ENCODE results near the gene ELL2. TPM values are rescaled to one million over a fixed set of nuclear protein-coding genes. Genes with fewer than 3 reads are reported as not detected.

Gene ELL2
- total and polyA plus RNA-seq, 2 of the 13 experiments (the other 11 are each of a cell fraction or from before 2014, with no cell fraction given), result 78.9 to 97.1 TPM

- TF ChIP-seq IRF9 (CRISPR knock-in tag; IDR thresholded peaks at IDR 0.05; ENCODE audit: borderline replicate concordance) (peak; percentile 53; the same call in 1 of the 2 replicates), AGO2 (optimal IDR thresholded peaks at IDR 0.05; ENCODE audit: low read depth, low read length) (no peak), ZNF407 (CRISPR knock-in tag; IDR thresholded peaks at IDR 0.05; ENCODE audit: not compliant biosample characterization) (no peak), NFAT5 (CRISPR knock-in tag; IDR thresholded peaks at IDR 0.05) (peak; percentile 92), SALL2 (CRISPR knock-in tag; IDR thresholded peaks at IDR 0.05) (no peak), ZNF816 (CRISPR knock-in tag; IDR thresholded peaks at IDR 0.05; ENCODE audit: borderline replicate concordance) (no peak), BCL6 (CRISPR knock-in tag; IDR thresholded peaks at IDR 0.05) (peak; percentile 77), MAFG (CRISPR knock-in tag; IDR thresholded peaks at IDR 0.05) (no peak), ZNF225 (CRISPR knock-in tag; IDR thresholded peaks at IDR 0.05) (no peak), ZMYM4 (CRISPR knock-in tag; IDR thresholded peaks at IDR 0.05) (peak; percentile 95), RBM39 (IDR thresholded peaks at IDR 0.05; ENCODE audit: low read depth, low read length, poor library complexity, severe bottlenecking) (no peak), MEF2D (CRISPR knock-in tag; IDR thresholded peaks at IDR 0.05) (peak; percentile 88)
These were observed 104.3 kb downstream of the ELL2 start (continued) for GRCh38 chr5:95857185-95857945.

All from HepG2 (cell line).